Karpas-422 (cell line): ENCODE measurements around the gene ZDBF2. TPM values are rescaled to one million over a fixed set of nuclear protein-coding genes. Genes with fewer than 3 reads are reported as not detected.
A peak's percentile ranks its signal among the peaks of the same experiment; 100 is the strongest.
"Not testable (repeated sequence)": the region's sequence is repeated elsewhere in the genome, so short reads cannot be mapped to it uniquely, and the experiment has no call there.

Experiments
- DNase-seq: peaks from one replicate; pipeline ENCODE4 v3.0.0-alpha.2; 2015
- H2AFZ ChIP-seq: fragments of 200-600 bp; sonication (generic); 2 replicates; pipeline ENCODE4 v1.6.1; 2014; ENCODE audit warnings: antibody characterized with exemption, low read length, mixed read lengths
- H3K27ac ChIP-seq: fragments of 200-600 bp; sonication (generic); 2 replicates; pipeline ENCODE4 v1.5.1; 2014; ENCODE audit warnings: mild to moderate bottlenecking, low read length, moderate library complexity
- H3K27me3 ChIP-seq: fragments of 200-600 bp; sonication (generic); 2 replicates; pipeline ENCODE4 v1.6.1; 2014; ENCODE audit warnings: low read length, mixed read lengths
- H3K36me3 ChIP-seq: fragments of 200-600 bp; sonication (generic); 2 replicates; pipeline ENCODE4 v1.6.1; 2014; ENCODE audit warnings: low read length, mixed read lengths; ENCODE audit not compliant: insufficient read depth
- H3K4me1 ChIP-seq: fragments of 200-600 bp; sonication (generic); 2 replicates; pipeline ENCODE4 v1.6.1; 2014; ENCODE audit warnings: mild to moderate bottlenecking, low read length, mixed read lengths
- H3K4me2 ChIP-seq: fragments of 200-600 bp; sonication (generic); 2 replicates; pipeline ENCODE4 v1.6.1; 2014; ENCODE audit warnings: low read length, low read depth, mild to moderate bottlenecking; ENCODE audit not compliant: poor library complexity, severe bottlenecking
- H3K4me3 ChIP-seq: fragments of 200-600 bp; sonication (generic); 2 replicates; pipeline ENCODE4 v1.5.1; 2014; ENCODE audit warnings: mild to moderate bottlenecking, antibody characterized with exemption, low read length, mixed read lengths
- H3K79me2 ChIP-seq: fragments of 200-600 bp; sonication (generic); 2 replicates; pipeline ENCODE4 v1.6.1; 2014; ENCODE audit warnings: mild to moderate bottlenecking, low read length, mixed read lengths
- H3K9ac ChIP-seq: fragments of 200-600 bp; sonication (generic); 2 replicates; pipeline ENCODE4 v1.6.0; 2014; ENCODE audit warnings: low read length
- H3K9me2 ChIP-seq: fragments of 200-600 bp; sonication (generic), shearing (Covaris generic); replicated peaks from 2 replicates; pipeline ENCODE4 v1.6.0; 2014; ENCODE audit warnings: mild to moderate bottlenecking, low read length, moderate library complexity; ENCODE audit not compliant: insufficient read depth
- H3K9me3 ChIP-seq: fragments of 300-700, 200-600 bp; sonication (generic); 2 replicates; pipeline ENCODE4 v1.6.1; 2014; ENCODE audit warnings: low read length, mixed read lengths
- H4K20me1 ChIP-seq: fragments of 200-600 bp; sonication (generic); 2 replicates; pipeline ENCODE4 v1.6.1; 2014; ENCODE audit warnings: mild to moderate bottlenecking, antibody characterized with exemption, low read length, low read depth; ENCODE audit not compliant: insufficient read depth
- total RNA-seq: library from RNA; depleted of rRNA; stranded (reverse); fragments of >200 nt; shearing (Covaris generic); gene quantifications from 2 replicates; pipeline ENCODE4 v1.2.3, GENCODE V29; 2014; ENCODE audit warnings: low replicate concordance

The ZDBF2 gene
- total RNA-seq, 1 experiment from 2014 or later, result 2.5 TPM

GRCh38 chr2:206349375-206349774 is 74.9 kb downstream of the ZDBF2 start:
- no peaks in the 10 kb centered on the region for H3K4me1 ChIP-seq
- no peaks in the 10 kb centered on the region for H3K36me3 ChIP-seq
- H3K9ac ChIP-seq, result no peak overlapping the region
- no peak for DNase-seq
- no peak overlapping the region for H3K27ac ChIP-seq
- H3K4me2 ChIP-seq, result no peak overlapping the region
- no peak overlapping the region for H3K4me3 ChIP-seq
- no peaks in the 10 kb centered on the region for H3K27me3 ChIP-seq
- H2AFZ ChIP-seq, result no peak overlapping the region
- no peaks in the 10 kb centered on the region for H3K9me2 ChIP-seq
- no peaks in the 10 kb centered on the region for H4K20me1 ChIP-seq
- no peaks in the 10 kb centered on the region for H3K79me2 ChIP-seq
- H3K9me3 ChIP-seq, result no peaks in the 10 kb centered on the region

GRCh38 chr2:206352571-206352970 is 78.1 kb downstream of the ZDBF2 start:
- Histone ChIP-seq H3K27ac (no peak overlapping the region), H3K9me2 (no peaks in the 10 kb centered on the region), H2AFZ (no peak overlapping the region), H3K4me2 (no peak overlapping the region), H3K4me3 (no peak overlapping the region), H3K36me3 (no peaks in the 10 kb centered on the region), H3K27me3 (no peaks in the 10 kb centered on the region), H3K9me3 (no peaks in the 10 kb centered on the region), H3K4me1 (no peaks in the 10 kb centered on the region), H3K79me2 (no peaks in the 10 kb centered on the region), H4K20me1 (no peaks in the 10 kb centered on the region), H3K9ac (no peak overlapping the region)
- DNase-seq, result no peak

GRCh38 chr2:206353685-206354084 is 79.2 kb downstream of the ZDBF2 start:
- Histone ChIP-seq H3K36me3 (no peaks in the 10 kb centered on the region), H3K27ac (no peak overlapping the region), H3K4me1 (no peaks in the 10 kb centered on the region), H3K9me2 (no peaks in the 10 kb centered on the region), H3K27me3 (no peaks in the 10 kb centered on the region), H3K9me3 (no peaks in the 10 kb centered on the region), H3K9ac (no peak overlapping the region), H3K4me3 (no peak overlapping the region), H4K20me1 (no peaks in the 10 kb centered on the region), H3K79me2 (no peaks in the 10 kb centered on the region), H3K4me2 (no peak overlapping the region), H2AFZ (no peak overlapping the region)
- peak; percentile 46 for DNase-seq

- H3K27ac ChIP-seq, result no peak overlapping the region
- no peak overlapping the region for H3K4me3 ChIP-seq
- H3K9me3 ChIP-seq, result no peaks in the 10 kb centered on the region
- no peaks in the 10 kb centered on the region for H3K36me3 ChIP-seq
- DNase-seq, result no peak
- H3K4me2 ChIP-seq, result no peak overlapping the region
- no peaks in the 10 kb centered on the region for H3K9me2 ChIP-seq
- H3K9ac ChIP-seq, result no peak overlapping the region
- no peaks in the 10 kb centered on the region for H3K4me1 ChIP-seq
- H4K20me1 ChIP-seq, result no peaks in the 10 kb centered on the region
- no peaks in the 10 kb centered on the region for H3K79me2 ChIP-seq
- H2AFZ ChIP-seq, result no peak overlapping the region
- no peaks in the 10 kb centered on the region for H3K27me3 ChIP-seq
These were observed 79.7 kb downstream of the ZDBF2 start for GRCh38 chr2:206354129-206354528.

- not testable (repeated sequence) for H4K20me1 ChIP-seq, H3K4me3 ChIP-seq, H3K9me2 ChIP-seq, H3K27me3 ChIP-seq, H3K9ac ChIP-seq, DNase-seq, H3K4me1 ChIP-seq, H3K9me3 ChIP-seq, H3K27ac ChIP-seq, H3K4me2 ChIP-seq, H3K36me3 ChIP-seq, H3K79me2 ChIP-seq, H2AFZ ChIP-seq
These were observed 82.4 kb downstream of the ZDBF2 start for GRCh38 chr2:206356840-206357239.

- H3K9ac ChIP-seq, H3K27me3 ChIP-seq, H3K27ac ChIP-seq, H3K4me3 ChIP-seq, DNase-seq, H3K79me2 ChIP-seq, H3K9me3 ChIP-seq, H3K9me2 ChIP-seq, H2AFZ ChIP-seq, H3K4me2 ChIP-seq, H3K36me3 ChIP-seq, H4K20me1 ChIP-seq, H3K4me1 ChIP-seq: not testable (repeated sequence)
These were observed 86.4 kb downstream of the ZDBF2 start for GRCh38 chr2:206360840-206361239.

- no peak overlapping the region for H3K9ac ChIP-seq
- H3K36me3 ChIP-seq, result no peaks in the 10 kb centered on the region
- H3K9me3 ChIP-seq, result no peaks in the 10 kb centered on the region
- H3K79me2 ChIP-seq, result no peaks in the 10 kb centered on the region
- H3K27me3 ChIP-seq, result 0 out of 2 replicates have a peak, but pooled peaks cover 3% of the 10 kb centered on the region
- no peak overlapping the region for H3K4me2 ChIP-seq
- no peak for DNase-seq
- no peaks in the 10 kb centered on the region for H3K9me2 ChIP-seq
- H4K20me1 ChIP-seq, result no peaks in the 10 kb centered on the region
- H3K27ac ChIP-seq, result no peak overlapping the region
- no peak overlapping the region for H2AFZ ChIP-seq
- H3K4me1 ChIP-seq, result no peaks in the 10 kb centered on the region
- H3K4me3 ChIP-seq, result no peak overlapping the region
These were observed 87.1 kb downstream of the ZDBF2 start for GRCh38 chr2:206361407-206362045.
